ENCODE measurements around the gene FAM107B. TPM values are rescaled to one million over a fixed set of nuclear protein-coding genes. Genes with fewer than 3 reads are reported as not detected.

Gene FAM107B
- total and polyA plus RNA-seq, 4 donors: 24.9 to 58.1 (median 30.9) TPM

GRCh38 chr10:14563359-14563940 lies 211.2 kb downstream of the FAM107B start:
- H3K27ac ChIP-seq (ENCODE audit: low read depth in 1 of 2, low read length in 2 of 2): peak overlapping the region; percentile 77 to 89
- H3K27me3 ChIP-seq (ENCODE audit: control insufficient read depth in 4 of 4, insufficient read depth in 4 of 4, low read length in 3 of 4): no peaks in the 10 kb centered on the region
- 48% methylated on average over 4 of the region's 4 CpGs for WGBS
- H3K9ac ChIP-seq (ENCODE audit: low read depth in 1 of 2, low read length in 2 of 2): peak overlapping the region in 1 of 2 donors; percentile 74
- no peak for TF ChIP-seq YY1 (IDR thresholded peaks at IDR 0.05)
- TF ChIP-seq FOXA1 (IDR thresholded peaks at IDR 0.05): no peak
- TF ChIP-seq FOXA2 (IDR thresholded peaks at IDR 0.05): no peak
- TF ChIP-seq CTCF (IDR thresholded peaks at IDR 0.05; ENCODE audit: low read depth, low read length, missing input control): no peak
- TF ChIP-seq HNF4A (conservative IDR thresholded peaks at IDR 0.05): no peak
- TF ChIP-seq SP1 (IDR thresholded peaks at IDR 0.05): no peak
- TF ChIP-seq RAD21 (IDR thresholded peaks at IDR 0.05): no peak
- no peak for TF ChIP-seq ATF3 (IDR thresholded peaks at IDR 0.05)
- no peak for TF ChIP-seq GABPA (IDR thresholded peaks at IDR 0.05 in 1 of 2, conservative IDR thresholded peaks at IDR 0.05 in 1 of 2)
- no peak for TF ChIP-seq RXRA (IDR thresholded peaks at IDR 0.05)
- TF ChIP-seq ZBTB33 (IDR thresholded peaks at IDR 0.05): no peak
- no peak for TF ChIP-seq EGR1 (IDR thresholded peaks at IDR 0.05; ENCODE audit: low read depth in 2 of 2)
- no peak for TF ChIP-seq TAF1 (conservative IDR thresholded peaks at IDR 0.05)
- no peak for TF ChIP-seq REST (IDR thresholded peaks at IDR 0.05)
- TF ChIP-seq NR2F2 (IDR thresholded peaks at IDR 0.05): no peak
- no peak for TF ChIP-seq HNF4G (IDR thresholded peaks at IDR 0.05)
- TF ChIP-seq JUND (IDR thresholded peaks at IDR 0.05): no peak
- DNase-seq (ENCODE audit: low spot score): no peak
- H3K9me3 ChIP-seq (ENCODE audit: control insufficient read depth in 4 of 4, low read length in 3 of 4): no peaks in the 10 kb centered on the region
- H3K36me3 ChIP-seq (ENCODE audit: control insufficient read depth in 4 of 4, insufficient read depth in 3 of 4, low read depth in 1 of 4, low read length in 3 of 4): no peaks in the 10 kb centered on the region
- no peak overlapping the region for H3K4me3 ChIP-seq (ENCODE audit: low read depth in 1 of 3, low read length in 3 of 3)
- H3K4me1 ChIP-seq (ENCODE audit: control insufficient read depth in 4 of 4, insufficient read depth in 4 of 4, low read length in 3 of 4): peaks cover 14 to 52% (median 24%) of the 10 kb centered on the region in 4 donors

- peaks cover 12 to 54% (median 23%) of the 10 kb centered on the region in 4 donors for H3K4me1 ChIP-seq (ENCODE audit: control insufficient read depth in 4 of 4, insufficient read depth in 4 of 4, low read length in 3 of 4)
- TF ChIP-seq TAF1 (conservative IDR thresholded peaks at IDR 0.05) (no peak), HNF4G (IDR thresholded peaks at IDR 0.05) (no peak), SP1 (IDR thresholded peaks at IDR 0.05) (no peak)
- H3K9ac ChIP-seq (ENCODE audit: low read depth in 1 of 2, low read length in 2 of 2): peak overlapping the region in 1 of 2 donors; percentile 67
- H3K27me3 ChIP-seq (ENCODE audit: control insufficient read depth in 4 of 4, insufficient read depth in 4 of 4, low read length in 3 of 4): no peaks in the 10 kb centered on the region
- H3K9me3 ChIP-seq (ENCODE audit: control insufficient read depth in 4 of 4, low read length in 3 of 4): no peaks in the 10 kb centered on the region
- no peak for DNase-seq (ENCODE audit: low spot score)
- H3K4me3 ChIP-seq (ENCODE audit: low read depth in 1 of 3, low read length in 3 of 3): no peak overlapping the region
- peak overlapping the region; percentile 63 to 89 for H3K27ac ChIP-seq (ENCODE audit: low read depth in 1 of 2, low read length in 2 of 2)
- H3K36me3 ChIP-seq (ENCODE audit: control insufficient read depth in 4 of 4, insufficient read depth in 3 of 4, low read depth in 1 of 4, low read length in 3 of 4): no peaks in the 10 kb centered on the region
- 41% methylated on average over 3 of the region's 3 CpGs for WGBS
These were observed 211.7 kb downstream of the FAM107B start for GRCh38 chr10:14563076-14563336.
